ENCODE results near the gene TBC1D1. TPM values are rescaled to one million over a fixed set of nuclear protein-coding genes. Genes with fewer than 3 reads are reported as not detected.

The TBC1D1 gene
- total and polyA plus RNA-seq, 2 of the 8 experiments (the other 6 are each of a cell fraction or from before 2014, with no cell fraction given): 96.9 to 162 TPM

DNA sequence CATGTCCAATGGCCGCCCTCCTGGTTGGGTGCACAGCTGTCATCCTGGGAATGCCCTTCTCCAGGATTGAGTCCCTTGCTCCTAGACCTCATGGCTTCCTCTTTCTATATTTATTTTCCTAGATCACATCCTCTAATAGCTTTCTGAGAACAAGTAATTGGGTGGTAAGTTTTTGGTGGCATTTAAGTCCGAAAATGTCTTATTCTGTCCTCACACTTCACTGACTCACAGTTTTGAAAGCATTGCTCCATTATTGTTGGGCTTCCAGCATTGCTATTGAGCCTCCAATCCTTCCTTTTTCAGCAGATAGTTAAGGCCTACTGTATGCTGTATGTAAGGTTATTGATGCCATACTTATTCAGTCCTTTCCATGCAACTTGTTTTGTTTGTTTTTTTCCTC lies 38.5 kb upstream of the TBC1D1 start:
- no peak overlapping the region for H3K56ac ChIP-seq (replicated peaks; ENCODE audit: insufficient read length, low read depth, low read length)
- no peaks in the 10 kb centered on the region for H3K79me1 ChIP-seq (ENCODE audit: low read depth, low read length)
- H3K23me2 ChIP-seq (ENCODE audit: low read depth, low read length): no peaks in the 10 kb centered on the region
- H3K36me3 ChIP-seq (ENCODE audit: control insufficient read depth in 2 of 4, insufficient read depth in 4 of 4, low read length in 3 of 4): peaks cover 0 to 17% (median 7%) of the 10 kb centered on the region in 4 experiments; a peak in 5 of 8 replicates
- H2BK20ac ChIP-seq (ENCODE audit: low read length): no peak overlapping the region
- H3K14ac ChIP-seq (ENCODE audit: insufficient read length): no peak overlapping the region
- no peak overlapping the region for H3K27ac ChIP-seq (ENCODE audit: low read depth, low read length)
- H2BK15ac ChIP-seq (ENCODE audit: low read length): no peak overlapping the region
- H3K79me2 ChIP-seq (ENCODE audit: control insufficient read depth in 1 of 2, insufficient read depth in 2 of 2, low read length in 2 of 2): no peaks in the 10 kb centered on the region
- H2AK5ac ChIP-seq (ENCODE audit: low read depth, low read length): no peak overlapping the region
- H4K91ac ChIP-seq (replicated peaks; ENCODE audit: insufficient read length, low read length): no peak overlapping the region
- H4K5ac ChIP-seq (ENCODE audit: insufficient read length, low read depth, low read length): no peak overlapping the region
- CTCF ChIA-PET (ENCODE audit: partially characterized antibody): interaction anchor here (1.2 to 3.2 kb wide), 2 partner anchors 29 to 48 kb away, joined by 3 to 7 read pairs; no protein-coding TSS in a partner anchor
- 65% methylated on average over 2 of the region's 2 CpGs; no CpG with 5 or more reads in 1 of the 2 experiments for WGBS, 2 experiments (ENCODE audit: extremely low coverage in 1 of 2, insufficient coverage in 1 of 2, insufficient read length in 1 of 2, insufficient replicate concordance in 2 of 2, low coverage in 1 of 2, low lambda C conversion rate in 2 of 2, missing lambda C conversion rate in 1 of 2)
- no peak overlapping the region for H3K4me3 ChIP-seq (ENCODE audit: extremely low read depth in 1 of 4, insufficient read depth in 2 of 4, low read depth in 3 of 4, low read length in 4 of 4)
- FAIRE-seq (no peak), DNase-seq (ENCODE audit: low read depth in 1 of 2, low spot score in 2 of 2) (no peak)
- H2AFZ ChIP-seq (ENCODE audit: low read length): no peak overlapping the region
- no peak overlapping the region for H3K4me2 ChIP-seq (ENCODE audit: insufficient read depth in 1 of 2, low read depth in 2 of 2, low read length in 2 of 2)
- POLR2A ChIA-PET (ENCODE audit: partially characterized antibody): no interaction called here
- no peak overlapping the region for H3K4ac ChIP-seq (replicated peaks; ENCODE audit: insufficient read length, low read depth, low read length)
- TF ChIP-seq CBX8 (IDR thresholded peaks at IDR 0.05; ENCODE audit: borderline replicate concordance, low read depth, low read length) (no peak), CREB1 (IDR thresholded peaks at IDR 0.05) (no peak), MAX (IDR thresholded peaks at IDR 0.05) (no peak), SP1 (IDR thresholded peaks at IDR 0.05; ENCODE audit: low read depth, low read length) (no peak), POLR2AphosphoS5 (IDR thresholded peaks at IDR 0.05; ENCODE audit: low read depth, low read length) (no peak), SRF (IDR thresholded peaks at IDR 0.05; ENCODE audit: low read depth, low read length) (no peak), HDAC2 (IDR thresholded peaks at IDR 0.05; ENCODE audit: borderline replicate concordance in 1 of 2, low read depth in 2 of 2, low read length in 2 of 2) (no peak), RFX5 (IDR thresholded peaks at IDR 0.05; ENCODE audit: borderline replicate concordance, low read depth, low read length) (no peak), ATF3 (IDR thresholded peaks at IDR 0.05; ENCODE audit: insufficient read depth, low read depth, low read length) (no peak), MAFK (IDR thresholded peaks at IDR 0.05; ENCODE audit: low read depth, low read length) (no peak)
- H3K4me1 ChIP-seq (replicated peaks in 1 of 4; ENCODE audit: control insufficient read depth in 3 of 4, insufficient read depth in 4 of 4, low read length in 3 of 4): no peaks in the 10 kb centered on the region
- no peaks in the 10 kb centered on the region for H3K9me3 ChIP-seq (ENCODE audit: insufficient read depth in 2 of 2, low read depth in 1 of 2, low read length in 1 of 2)
- no peak overlapping the region for H3K9ac ChIP-seq (replicated peaks in 1 of 4; ENCODE audit: extremely low read depth in 1 of 4, low read depth in 3 of 4, low read length in 3 of 4)
- H2BK12ac ChIP-seq (ENCODE audit: low read depth, low read length): no peak overlapping the region
- no peak overlapping the region for H3K23ac ChIP-seq (ENCODE audit: insufficient read length)
- no peak overlapping the region for H2BK120ac ChIP-seq (replicated peaks; ENCODE audit: low read depth, low read length)
- H2BK5ac ChIP-seq (ENCODE audit: low read depth, low read length): no peak overlapping the region
- no peaks in the 10 kb centered on the region for H4K20me1 ChIP-seq (replicated peaks in 1 of 2; ENCODE audit: control insufficient read depth in 1 of 2, insufficient read depth in 2 of 2, low read length in 2 of 2)
- no peaks in the 10 kb centered on the region for H3K27me3 ChIP-seq (replicated peaks in 1 of 4; ENCODE audit: control insufficient read depth in 3 of 4, extremely low read depth in 1 of 4, insufficient read depth in 3 of 4, low read length in 3 of 4)
- H4K8ac ChIP-seq (ENCODE audit: extremely low read depth, insufficient read depth, low read length): no peak overlapping the region
- H3K18ac ChIP-seq (ENCODE audit: extremely low read depth, low read length): no peak overlapping the region
